Activated B cell treated with CpG ODN at 0.5 μM for 24 hours (primary cell): ENCODE results near the gene VPS35. TPM values are rescaled to one million over a fixed set of nuclear protein-coding genes. Genes with fewer than 3 reads are reported as not detected.

Experiments
- ATAC-seq: fragments of 200-7000 bp; cut with Tn5 transposase; one replicate; pipeline ENCODE4 v1.10.0; 2021; ENCODE audit warnings: low read depth, mild to moderate bottlenecking, moderate library complexity
- CTCF ChIA-PET: fragments of 350-600 bp; sonication (Branson Sonifier 250); formaldehyde crosslinking; loops from one replicate; lab custom pipeline; 2021; ENCODE audit warnings: antibody characterized with exemption; lab: Charles Lee
- POLR2A ChIA-PET: fragments of 350-600 bp; sonication (Branson Sonifier 250); formaldehyde crosslinking; loops from one replicate; lab custom pipeline; 2021; ENCODE audit warnings: antibody characterized with exemption; lab: Charles Lee
- DNase-seq: peaks from one replicate; pipeline ENCODE4 v3.0.0; 2022
- H3K27ac Mint-ChIP-seq: one replicate; pipeline ENCODE4 v1.8.0; 2020; ENCODE audit warnings: mixed read lengths
- H3K27me3 Mint-ChIP-seq: one replicate; pipeline ENCODE4 v1.8.0; 2021; ENCODE audit warnings: mixed read lengths
- H3K36me3 Mint-ChIP-seq: one replicate; pipeline ENCODE4 v1.8.0; 2021; ENCODE audit warnings: low read depth, mixed read lengths
- H3K4me1 Mint-ChIP-seq: one replicate; pipeline ENCODE4 v1.8.0; 2021; ENCODE audit warnings: mixed read lengths
- H3K4me3 Mint-ChIP-seq: one replicate; pipeline ENCODE4 v1.8.0; 2020; ENCODE audit warnings: mild to moderate bottlenecking, mixed read lengths
- H3K9me3 Mint-ChIP-seq: one replicate; pipeline ENCODE4 v1.8.0; 2020; ENCODE audit warnings: mixed read lengths
- CTCF ChIP-seq: fragments of 200-600 bp; IDR thresholded peaks from one replicate; pipeline ENCODE4 v1.8.0; 2022; ENCODE audit warnings: antibody characterized with exemption, mild to moderate bottlenecking
- intact Hi-C: fragments of 100-400 bp; cut with micrococcal nuclease; formaldehyde crosslinking; loops from one replicate; pipeline ENCODE4 v1.15.1; 2024
- total RNA-seq: library from RNA; stranded (reverse); gene quantifications from 2 replicates; pipeline ENCODE4 v1.2.3, GENCODE V29; 2022

VPS35 gene
- total RNA-seq, 1 donor from 2014 or later, result 97.1 TPM

DNA sequence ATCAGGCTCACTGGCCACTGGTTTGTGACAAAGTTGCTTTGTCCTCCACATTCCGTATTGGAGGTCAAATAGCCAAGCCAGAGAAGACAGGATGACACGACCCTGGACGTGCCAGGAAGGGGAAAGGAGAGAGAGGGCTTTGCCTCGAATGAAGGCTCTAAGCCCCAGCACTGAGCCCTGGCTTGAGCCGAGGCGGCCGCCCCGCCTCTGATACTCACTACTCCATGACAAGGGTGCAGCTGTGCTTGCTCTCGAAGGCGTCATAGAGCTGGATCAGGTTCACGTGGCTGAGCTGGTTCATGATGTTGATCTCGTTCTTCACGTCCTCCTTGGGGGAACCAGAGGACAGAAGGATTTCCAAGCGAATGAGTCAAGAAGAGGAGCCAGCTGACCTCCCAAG, 39.8 kb upstream of the VPS35 start:
- intact Hi-C loops, result no loop called here
- H3K27ac Mint-ChIP-seq, result no peak overlapping the region
- H3K27me3 Mint-ChIP-seq, result no peaks in the 10 kb centered on the region
- ChIA-PET CTCF (no interaction called here), POLR2A (no interaction called here)
- no peak for ATAC-seq
- no peak overlapping the region for H3K4me3 Mint-ChIP-seq
- TF ChIP-seq CTCF, result no peak
- peaks cover 4% of the 10 kb centered on the region for H3K36me3 Mint-ChIP-seq
- no peak for DNase-seq
- no peaks in the 10 kb centered on the region for H3K4me1 Mint-ChIP-seq
- H3K9me3 Mint-ChIP-seq, result peaks cover 8% of the 10 kb centered on the region

DNA sequence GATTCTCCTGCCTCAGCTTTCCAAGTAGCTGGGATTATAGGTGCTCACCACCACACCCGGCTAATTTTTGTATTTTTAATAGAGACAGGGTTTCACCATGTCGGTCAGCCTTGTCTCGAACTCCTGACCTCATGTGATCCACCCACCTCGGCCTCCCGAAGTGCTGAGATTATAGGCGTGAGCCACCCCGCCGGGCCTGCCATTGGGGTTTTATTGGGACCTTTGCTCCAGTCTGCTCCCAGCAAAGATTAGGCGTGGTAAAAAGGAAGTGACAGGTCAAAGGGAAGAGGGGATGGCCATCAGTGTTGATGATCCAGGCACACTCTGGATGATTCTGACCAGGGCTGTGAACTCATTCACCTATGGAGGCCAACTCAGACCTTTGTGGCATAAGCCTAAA, 38.7 kb upstream of the VPS35 start:
- Mint-ChIP-seq H3K4me1 (no peaks in the 10 kb centered on the region), H3K27me3 (no peaks in the 10 kb centered on the region), H3K9me3 (peaks cover 8% of the 10 kb centered on the region), H3K36me3 (peaks cover 4% of the 10 kb centered on the region), H3K4me3 (no peak overlapping the region), H3K27ac (no peak overlapping the region)
- no peak for TF ChIP-seq CTCF
- ATAC-seq (no peak), DNase-seq (no peak)
- ChIA-PET POLR2A (no interaction called here), CTCF (no interaction called here)
- intact Hi-C loops, result no loop called here

DNA sequence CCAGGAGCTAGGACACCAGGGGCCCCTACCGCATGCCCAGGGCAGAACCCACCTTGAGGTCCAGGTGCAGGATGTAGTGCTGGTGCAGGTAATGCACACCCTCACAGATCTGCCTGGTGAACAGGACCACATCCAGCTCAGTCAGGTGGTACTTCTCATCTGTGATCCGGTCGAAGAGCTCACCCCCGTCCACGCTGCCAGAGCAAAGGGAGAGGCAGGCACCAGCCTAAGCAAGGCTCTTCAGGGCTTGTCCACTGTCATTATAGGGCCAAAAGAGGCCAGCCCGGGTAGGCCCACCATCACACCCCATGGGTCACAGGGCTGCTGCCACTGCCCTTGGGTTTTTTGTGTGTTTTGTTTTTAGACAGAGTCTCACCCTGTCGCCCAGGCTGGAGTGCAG, 38.2 kb upstream of the VPS35 start:
- DNase-seq (no peak), ATAC-seq (no peak)
- Mint-ChIP-seq H3K27ac (no peak overlapping the region), H3K9me3 (peaks cover 8% of the 10 kb centered on the region), H3K4me1 (no peaks in the 10 kb centered on the region), H3K27me3 (no peaks in the 10 kb centered on the region), H3K4me3 (no peak overlapping the region), H3K36me3 (peaks cover 4% of the 10 kb centered on the region)
- ChIA-PET CTCF (no interaction called here), POLR2A (no interaction called here)
- intact Hi-C loops, result no loop called here
- TF ChIP-seq CTCF, result no peak

DNA sequence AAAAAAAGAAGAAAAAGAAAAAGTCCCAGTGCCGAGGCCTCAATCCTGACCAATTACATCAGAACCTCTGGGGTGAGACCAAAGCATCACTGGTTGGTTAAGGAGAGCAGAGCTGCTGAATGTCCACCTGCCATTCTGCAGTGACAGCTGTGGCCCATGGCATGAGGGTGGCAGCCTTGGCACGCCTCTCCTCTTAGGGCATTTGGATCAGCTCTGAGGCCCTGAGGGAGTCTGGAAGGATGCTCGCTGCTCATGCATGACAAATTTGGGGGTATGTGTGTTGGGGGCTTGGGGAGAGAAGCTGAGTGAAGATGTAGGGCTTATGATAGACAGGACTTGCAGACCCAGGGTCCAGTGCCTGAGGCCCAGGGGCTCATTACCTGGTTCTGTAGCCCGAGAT, 32.9 kb upstream of the VPS35 start:
- ATAC-seq (no peak), DNase-seq (no peak)
- Mint-ChIP-seq H3K36me3 (peaks cover 4% of the 10 kb centered on the region), H3K9me3 (peaks cover 8% of the 10 kb centered on the region), H3K27me3 (no peaks in the 10 kb centered on the region), H3K4me1 (no peaks in the 10 kb centered on the region), H3K27ac (no peak overlapping the region), H3K4me3 (no peak overlapping the region)
- intact Hi-C loops, result no loop called here
- CTCF ChIA-PET, result no interaction called here
- POLR2A ChIA-PET, result no interaction called here
- no peak for TF ChIP-seq CTCF

GRCh38 chr16:46720619-46721018, 31.6 kb upstream of the VPS35 start:
- H3K4me1 Mint-ChIP-seq, result no peaks in the 10 kb centered on the region
- H3K9me3 Mint-ChIP-seq, result peaks cover 4% of the 10 kb centered on the region
- DNase-seq (no peak), ATAC-seq (no peak)
- H3K4me3 Mint-ChIP-seq, result no peak overlapping the region
- no peaks in the 10 kb centered on the region for H3K27me3 Mint-ChIP-seq
- H3K36me3 Mint-ChIP-seq, result no peaks in the 10 kb centered on the region
- no peak for TF ChIP-seq CTCF
- ChIA-PET CTCF (no interaction called here), POLR2A (no interaction called here)
- no peak overlapping the region for H3K27ac Mint-ChIP-seq
- intact Hi-C loops, result no loop called here
